Measurements from ENCODE around the gene PTX3. TPM values are rescaled to one million over a fixed set of nuclear protein-coding genes. Genes with fewer than 3 reads are reported as not detected.

PTX3 gene
- polyA plus RNA-seq (ENCODE audit: insufficient read length): 5.0 TPM

DNA sequence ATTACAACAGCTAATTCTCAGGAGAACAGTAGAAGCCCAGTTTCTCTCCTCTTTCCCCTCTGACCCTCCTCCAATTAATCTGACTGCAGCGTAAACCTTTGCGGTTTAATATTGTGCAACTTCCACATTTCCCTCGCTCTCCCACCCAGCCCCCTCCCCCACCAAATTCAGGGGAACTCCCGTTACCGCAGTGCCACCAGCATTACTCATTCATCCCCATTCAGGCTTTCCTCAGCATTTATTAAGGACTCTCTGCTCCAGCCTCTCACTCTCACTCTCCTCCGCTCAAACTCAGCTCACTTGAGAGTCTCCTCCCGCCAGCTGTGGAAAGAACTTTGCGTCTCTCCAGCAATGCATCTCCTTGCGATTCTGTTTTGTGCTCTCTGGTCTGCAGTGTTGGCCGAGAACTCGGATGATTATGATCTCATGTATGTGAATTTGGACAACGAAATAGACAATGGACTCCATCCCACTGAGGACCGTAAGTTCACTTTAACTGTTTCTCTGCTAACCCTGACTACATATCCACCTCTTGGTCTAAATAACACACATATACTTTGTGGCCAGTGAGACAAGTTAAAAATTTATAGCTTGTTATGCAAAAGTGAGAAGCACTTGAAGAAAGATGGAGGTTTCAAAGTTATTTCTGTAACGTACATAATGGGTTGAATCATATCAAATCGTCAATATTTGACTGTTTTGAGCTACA is at the start of gene PTX3:
Gene PTX3 (plus strand): TSS at position 268 of the 709 bp plus-strand sequence. CDS start 84 bp downstream, at position 352.
- DNase-seq (ENCODE audit: low read depth): peak; percentile 91

DNA sequence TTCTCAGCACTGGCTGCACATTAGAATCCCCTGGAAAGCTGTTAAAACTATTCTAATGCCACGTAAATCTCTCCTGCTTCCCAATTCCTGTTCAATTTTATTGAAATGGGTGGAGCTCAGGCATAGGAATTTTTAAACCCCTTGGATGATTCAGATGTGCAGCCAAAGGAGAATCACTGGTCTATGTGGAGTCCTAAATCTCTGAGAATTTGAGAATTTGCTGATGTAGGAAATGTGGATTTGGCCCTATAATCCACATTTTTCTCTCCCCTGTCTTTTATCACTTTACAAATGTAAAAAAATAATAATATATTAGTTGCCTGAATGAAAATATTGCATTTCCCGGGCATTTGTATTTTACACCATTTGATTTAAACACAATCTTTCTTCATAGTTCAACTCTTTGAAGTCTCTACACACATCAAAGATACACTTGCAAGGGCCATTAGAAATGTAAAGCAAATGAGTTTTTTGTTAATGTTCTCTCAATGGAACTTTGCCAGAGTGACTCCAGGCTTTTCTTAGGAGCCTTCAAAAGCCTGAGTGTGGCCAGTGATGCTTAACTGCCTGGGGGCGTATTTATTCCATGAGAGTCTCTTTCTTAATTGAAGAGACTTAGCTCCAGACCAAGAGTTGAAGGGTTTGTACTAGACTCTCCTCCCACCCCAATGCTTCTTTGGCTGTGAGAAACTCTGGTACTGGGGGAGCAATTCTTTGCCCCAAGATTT is 48.8 kb upstream of the PTX3 start:
- DNase-seq (ENCODE audit: low read depth): no peak

DNA sequence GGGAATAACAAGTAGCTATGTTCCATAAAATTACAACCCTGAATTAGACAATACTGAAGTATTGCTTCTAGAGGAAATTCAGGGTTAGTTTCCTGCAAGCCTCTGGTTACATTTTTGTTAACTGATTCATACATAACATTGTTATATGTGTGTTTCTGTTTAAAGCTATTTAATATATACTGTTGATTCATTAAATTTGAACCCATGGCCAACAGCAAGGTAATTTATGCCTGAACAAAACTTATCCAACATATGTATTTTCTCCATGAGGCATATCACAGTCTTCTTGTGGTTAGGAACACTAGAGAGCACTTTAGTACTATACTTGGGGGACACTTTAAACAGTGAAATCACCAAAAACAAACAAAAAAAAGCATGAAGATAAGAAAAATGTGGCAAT is 47.7 kb upstream of the PTX3 start:
- DNase-seq (ENCODE audit: low read depth): no peak

DNA sequence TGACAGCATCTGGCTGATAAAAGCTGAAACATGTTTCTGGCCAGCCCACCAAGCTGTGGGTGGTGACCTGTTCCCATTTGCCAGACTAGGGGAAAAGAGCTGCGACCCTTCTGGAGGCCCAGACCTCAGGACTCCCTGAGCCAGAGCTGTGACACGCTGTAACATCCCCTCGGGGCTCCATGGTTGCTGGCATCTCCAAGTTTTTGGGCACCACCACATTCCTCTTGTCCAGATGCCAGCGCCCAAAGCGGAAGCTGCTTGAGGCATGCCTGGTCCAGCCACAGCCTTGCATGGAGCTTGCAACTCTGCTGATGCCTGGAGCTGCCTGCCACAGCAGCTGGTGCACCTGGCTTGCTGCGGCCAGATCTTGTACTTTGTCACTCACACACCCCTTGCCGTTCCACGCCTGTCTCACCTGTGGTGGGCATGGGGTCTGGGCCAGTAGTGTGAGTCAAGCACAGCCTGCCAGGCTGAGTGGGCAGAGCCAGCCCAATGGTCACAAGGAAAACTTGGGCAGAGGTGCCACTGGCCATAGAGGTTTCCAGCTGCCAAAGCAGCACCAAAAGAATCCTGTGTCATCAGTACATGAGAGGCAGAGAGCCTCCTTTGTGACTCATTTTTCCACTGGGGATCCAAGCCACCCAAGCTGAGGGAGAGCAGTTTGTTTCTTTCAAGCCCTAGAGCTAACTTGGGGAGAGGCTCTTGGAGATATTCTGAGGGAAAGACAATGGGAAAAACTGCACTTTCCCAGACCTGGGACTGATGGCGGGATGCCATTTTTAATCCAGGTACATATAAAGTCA is 45.7 kb upstream of the PTX3 start:
- DNase-seq (ENCODE audit: low read depth): no peak

DNA sequence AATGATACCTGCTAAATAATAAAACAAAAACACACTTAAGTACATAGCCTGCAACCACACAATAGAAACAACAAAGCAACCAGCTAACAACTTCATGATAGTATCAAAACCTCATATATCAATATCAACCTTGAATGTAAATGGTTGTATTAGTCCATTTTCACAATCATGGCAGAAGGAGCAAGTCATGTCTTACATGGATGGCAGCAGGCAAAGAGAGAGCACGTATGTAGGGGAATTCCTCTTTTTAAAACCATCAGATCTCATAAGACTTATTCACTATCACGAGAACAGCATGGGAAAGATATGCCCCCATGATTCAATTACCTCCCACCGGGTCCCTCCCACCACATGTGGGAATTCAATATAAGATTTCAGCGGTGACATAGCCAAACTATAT is 44.5 kb upstream of the PTX3 start:
- DNase-seq (ENCODE audit: low read depth): no peak

DNA sequence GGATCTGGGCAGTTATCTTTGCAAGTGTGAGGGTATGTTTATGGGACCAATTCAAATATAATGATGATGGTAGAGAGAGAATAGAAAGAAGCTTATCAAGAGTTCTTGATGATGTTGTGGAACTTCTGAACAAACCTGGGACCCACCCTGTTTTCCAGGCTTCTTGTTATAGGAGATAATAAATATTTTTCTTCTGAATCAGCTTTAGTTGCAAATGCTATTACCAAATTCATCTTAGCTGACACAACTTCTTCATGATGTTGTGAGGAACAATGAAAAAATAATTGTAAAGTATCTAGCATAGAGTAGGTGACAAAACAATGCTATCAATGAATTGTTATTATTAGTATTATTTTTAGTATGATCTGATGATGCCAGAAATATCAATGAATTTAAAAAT is 43.5 kb upstream of the PTX3 start:
- DNase-seq (ENCODE audit: low read depth): no peak

DNA sequence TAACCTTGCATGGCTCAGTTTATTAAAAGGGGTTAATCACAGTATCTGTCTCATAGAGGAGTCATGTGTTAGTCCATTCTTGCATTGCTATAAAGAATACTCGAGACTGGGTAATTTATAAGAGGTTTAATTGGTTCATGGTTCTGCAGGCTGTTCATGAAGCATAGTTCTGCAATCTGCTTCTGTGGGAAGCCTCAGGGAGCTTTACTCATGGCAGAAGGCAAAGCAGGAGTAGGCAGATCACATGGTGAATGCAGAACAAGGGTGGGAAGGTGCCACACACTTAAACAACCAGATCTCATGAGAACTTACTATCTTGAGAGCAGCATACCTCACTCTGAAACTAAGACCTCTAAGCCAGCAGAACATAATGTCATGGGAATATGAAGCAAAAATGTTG is 42.2 kb upstream of the PTX3 start:
- DNase-seq (ENCODE audit: low read depth): no peak

DNA sequence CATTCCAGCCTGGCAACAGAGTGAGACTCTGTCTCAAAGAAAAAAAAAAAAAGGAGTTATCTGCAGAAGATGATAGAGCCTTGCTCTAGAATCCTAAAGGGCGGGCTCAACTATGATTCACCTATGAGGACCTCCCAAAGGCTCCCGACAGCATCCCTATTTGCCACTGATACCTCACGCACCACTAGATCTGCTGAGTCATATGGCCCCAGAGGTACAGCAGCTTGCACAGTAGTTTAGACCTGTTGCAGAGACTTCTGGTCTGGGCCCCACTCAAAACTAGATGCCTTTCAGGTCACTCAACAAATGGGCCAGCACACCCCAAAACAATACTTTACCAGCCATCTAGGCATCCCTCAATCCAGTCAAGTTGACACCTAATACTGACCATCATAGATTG is 38.1 kb upstream of the PTX3 start:
- DNase-seq (ENCODE audit: low read depth): no peak

DNA sequence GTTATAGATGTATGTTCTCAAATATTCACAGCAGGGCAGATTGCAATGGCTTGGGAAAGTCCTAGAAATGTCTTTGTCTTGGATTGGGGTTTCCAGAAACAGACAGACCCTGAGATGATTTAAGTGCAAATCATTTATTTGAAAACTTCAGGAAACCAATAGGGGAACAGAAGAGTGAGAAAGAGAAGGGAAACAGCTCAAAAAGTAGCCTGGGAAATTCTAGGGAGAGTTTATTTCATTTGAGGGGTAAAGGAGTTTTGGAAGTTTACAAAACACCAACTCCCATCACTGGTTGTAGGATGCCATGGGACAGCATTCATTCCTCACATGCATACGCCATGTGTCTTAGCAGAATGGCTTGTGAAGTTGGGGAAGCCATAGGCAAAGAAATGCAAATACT is 32.3 kb upstream of the PTX3 start:
- no peak for DNase-seq (ENCODE audit: low read depth)

DNA sequence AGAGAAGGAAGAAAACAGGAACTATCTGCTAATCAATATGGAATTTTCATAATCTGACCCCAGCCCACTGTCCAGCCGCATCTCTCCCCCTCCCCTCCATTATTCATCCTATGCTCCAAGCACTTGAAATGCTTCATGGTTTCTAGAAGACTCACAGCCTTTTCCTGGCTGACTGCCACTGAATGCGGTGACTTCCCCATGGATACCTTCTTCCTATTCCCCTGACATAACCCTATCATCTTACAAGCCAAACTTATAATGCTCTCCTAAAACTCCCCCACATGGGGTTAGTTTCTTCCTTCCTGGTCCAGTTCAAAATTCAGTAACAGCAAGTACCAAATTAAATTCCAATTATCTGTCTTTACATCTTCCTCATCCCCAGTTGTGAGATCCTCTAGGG is 31.2 kb upstream of the PTX3 start:
- no peak for DNase-seq (ENCODE audit: low read depth)

DNA sequence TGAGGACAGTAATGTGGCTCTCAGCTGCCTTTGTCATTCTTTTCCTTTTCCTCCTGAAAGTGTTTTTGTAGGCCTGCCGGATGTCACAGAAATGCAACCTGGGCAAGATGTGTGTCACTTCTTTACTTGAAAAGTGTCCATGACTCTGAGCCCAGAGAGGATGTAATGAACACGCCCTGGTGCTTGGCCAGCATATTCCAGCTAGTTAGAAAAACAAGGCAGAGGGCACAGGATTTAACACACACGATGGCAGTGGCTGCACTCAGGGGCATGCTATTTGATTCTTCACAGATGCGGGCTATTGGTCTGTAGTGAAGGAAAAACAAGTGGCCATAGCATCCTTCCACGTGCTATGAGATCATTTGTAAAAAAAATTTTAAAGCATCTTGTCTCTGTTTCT is 30.3 kb upstream of the PTX3 start:
- no peak for DNase-seq (ENCODE audit: low read depth)

DNA sequence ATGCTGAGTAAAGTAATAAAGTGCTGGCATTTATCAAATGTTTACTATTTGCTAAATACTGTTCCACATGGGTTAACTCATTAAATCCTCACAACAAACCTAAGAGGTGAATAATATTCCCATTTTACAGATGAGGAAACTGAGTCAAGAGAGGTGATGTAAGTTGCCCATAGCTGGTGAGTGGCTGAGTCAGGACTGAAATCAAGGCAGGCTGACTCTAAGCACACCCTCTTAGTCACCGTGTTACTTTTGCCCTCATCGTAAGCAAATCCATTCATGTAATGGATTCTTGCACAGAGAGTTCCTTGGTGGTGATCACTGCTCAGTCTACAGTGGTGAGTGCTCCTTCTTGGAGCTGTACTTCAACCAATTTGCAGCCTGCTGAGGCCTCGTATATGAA is 28.9 kb upstream of the PTX3 start:
- no peak for DNase-seq (ENCODE audit: low read depth)

DNA sequence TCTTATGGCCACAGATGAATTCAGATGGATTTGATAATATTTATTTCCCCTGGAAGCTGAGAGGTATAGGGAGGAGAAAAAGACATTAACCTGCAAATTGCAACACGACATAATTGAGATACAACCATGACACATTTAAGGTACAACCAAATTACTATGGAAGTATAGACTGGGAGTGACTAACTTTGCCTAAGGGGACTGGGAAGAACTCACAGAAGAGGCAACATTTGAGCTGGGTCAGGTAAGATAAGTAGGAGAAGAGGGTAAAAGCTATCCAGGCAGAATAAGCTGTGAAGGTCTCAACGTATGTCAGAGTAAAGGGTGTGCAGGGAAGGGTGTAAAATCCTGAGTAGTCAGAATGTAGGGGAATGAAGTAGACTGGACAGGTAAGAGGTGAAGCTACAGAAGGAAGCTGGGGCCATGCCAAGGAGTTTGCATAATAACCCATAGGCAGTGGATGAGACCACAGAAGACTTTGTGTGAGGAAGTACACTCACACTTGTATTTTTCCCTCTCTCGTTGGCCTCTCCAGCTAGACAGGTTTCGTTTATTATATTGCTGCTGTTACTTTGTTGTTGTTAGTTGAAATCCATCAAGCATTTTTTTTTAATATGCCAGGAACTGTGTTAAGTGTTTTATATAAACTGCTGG is 28.0 kb upstream of the PTX3 start:
- no peak for DNase-seq (ENCODE audit: low read depth)

DNA sequence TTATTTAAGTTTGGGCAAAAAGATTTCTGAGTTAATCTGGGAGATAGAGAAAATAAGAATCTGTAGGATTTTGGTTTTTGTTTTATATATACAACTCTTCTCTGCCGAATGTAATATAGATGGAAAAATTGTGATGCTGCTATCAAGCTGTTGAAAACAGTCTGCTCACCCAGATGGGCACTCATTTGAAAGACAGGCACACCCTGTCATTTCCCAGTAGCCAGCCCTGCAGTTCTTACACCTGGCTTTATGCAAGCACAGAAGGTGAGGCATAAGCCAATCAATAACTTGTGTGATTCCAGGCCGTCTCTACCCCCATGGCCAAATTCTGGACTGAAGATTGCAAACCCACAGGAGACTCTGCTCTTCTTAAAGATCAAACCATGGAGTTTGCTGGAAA is 27.1 kb upstream of the PTX3 start:
- no peak for DNase-seq (ENCODE audit: low read depth)

DNA sequence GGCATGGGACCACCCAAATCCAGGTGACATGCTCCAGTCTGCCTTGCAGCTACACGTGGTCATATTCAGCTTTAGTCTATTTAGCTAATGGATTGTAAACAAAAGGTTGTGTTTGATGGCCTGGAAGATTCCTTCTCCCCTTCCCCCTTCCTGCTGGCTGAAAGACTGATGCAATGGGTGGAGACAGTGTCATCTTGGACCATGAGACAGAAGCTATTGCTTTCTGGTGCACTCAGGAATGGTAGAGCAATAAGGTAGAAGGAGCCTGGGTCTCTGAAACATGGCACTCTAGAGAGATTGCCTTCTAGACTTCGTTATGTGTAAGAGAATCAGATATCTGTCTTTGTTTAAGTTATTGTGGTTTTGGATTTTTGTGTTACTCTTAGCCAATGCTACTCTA is 25.7 kb upstream of the PTX3 start:
- DNase-seq (ENCODE audit: low read depth): no peak

DNA sequence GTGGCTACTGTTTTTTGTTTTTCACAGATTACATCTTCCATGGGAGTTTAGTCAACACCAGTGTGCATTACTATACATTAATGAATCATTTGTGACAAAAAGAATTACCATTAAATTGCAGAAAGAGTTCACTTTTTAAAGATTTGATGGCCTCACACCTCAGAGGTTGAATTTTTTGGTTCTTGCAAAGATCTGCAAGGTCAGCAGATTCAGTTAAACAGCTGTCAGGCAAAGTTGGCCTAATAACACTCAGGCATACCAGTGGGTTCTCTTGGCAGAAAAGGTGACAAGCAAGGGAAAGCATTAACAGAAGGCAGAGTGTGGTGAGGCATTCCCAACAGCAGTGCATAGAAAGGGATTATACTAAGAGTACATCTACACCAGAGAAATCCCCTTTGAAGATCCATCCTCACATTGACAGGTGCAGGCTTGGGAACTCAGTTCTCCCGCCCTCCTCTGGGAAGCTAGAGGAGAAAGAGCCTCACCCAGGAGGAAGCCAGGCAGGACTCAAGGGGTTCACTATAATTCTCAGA is 24.3 kb upstream of the PTX3 start:
- DNase-seq (ENCODE audit: low read depth): no peak

DNA sequence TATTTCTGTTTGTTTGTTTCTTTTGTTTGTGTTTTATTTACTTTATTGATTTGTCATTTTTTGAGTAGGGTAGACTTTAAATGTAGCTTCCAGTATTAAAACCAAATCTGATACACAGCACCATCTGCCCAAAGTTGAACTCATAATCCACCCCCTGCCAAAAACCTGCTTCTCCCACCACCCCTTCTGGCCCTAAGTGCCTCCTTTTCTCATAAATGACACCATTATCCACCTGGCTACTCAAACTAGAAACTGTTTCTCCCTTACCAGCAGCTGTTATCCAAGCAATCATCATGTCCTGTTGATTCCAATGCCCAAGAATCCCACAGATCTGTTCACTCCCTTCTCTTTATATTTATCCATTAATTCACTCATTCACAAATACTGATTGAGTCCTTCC is 21.8 kb upstream of the PTX3 start:
- DNase-seq (ENCODE audit: low read depth): no peak

DNA sequence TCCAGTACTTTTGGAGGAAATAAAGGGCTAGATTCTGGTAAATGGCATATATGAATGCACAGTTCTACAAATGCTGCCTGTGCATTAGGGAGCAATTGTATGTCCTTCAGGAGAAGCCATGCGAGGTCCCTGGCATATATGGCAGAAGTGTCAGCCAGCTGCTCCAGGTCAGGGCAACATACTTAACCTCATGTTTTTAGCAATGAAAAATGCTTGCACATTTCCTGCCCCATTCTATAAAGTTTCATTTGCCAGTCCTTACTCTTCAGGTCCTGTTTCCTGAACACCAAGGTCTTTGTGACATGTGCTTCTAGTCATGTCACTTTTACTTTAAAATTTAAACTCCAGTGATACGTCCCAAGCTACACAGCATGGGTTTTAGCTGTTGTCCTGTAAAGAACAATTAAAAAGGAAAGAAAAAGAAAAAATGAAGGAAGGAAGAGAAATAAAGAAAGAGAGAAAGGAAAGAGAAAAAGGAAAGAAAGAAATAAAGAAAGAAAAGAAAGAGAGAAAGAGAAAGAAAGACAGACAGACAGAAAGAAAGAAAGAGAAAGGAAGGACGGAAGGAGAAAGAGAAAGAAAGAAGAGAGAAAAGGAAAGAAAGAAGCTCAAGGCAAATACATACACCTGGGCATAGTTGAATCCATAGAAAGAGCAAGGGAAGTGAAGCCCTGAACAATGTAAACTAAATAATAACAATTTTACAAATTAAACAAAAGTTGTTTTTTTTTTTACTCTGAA is 20.1 kb upstream of the PTX3 start:
- DNase-seq (ENCODE audit: low read depth): no peak

DNA sequence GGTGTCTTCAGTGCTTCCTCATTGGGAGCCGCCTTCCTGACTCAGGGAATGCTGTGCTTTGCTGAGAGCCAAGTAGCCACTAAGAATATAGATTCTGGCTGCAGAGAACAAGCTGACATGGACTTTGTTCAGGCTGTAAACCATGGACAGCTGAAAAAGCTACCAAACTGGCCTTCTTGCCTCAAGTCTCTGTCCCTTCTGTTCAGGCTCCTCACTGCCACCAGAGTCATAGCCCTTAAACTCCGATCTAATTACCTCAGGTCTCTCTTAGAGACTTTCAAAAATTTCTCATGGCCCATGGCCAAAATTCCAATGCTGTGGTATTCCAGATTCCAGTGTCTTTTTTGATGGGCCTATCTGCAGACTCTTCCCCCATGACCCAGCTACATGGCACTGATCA is 19.4 kb upstream of the PTX3 start:
- DNase-seq (ENCODE audit: low read depth): no peak

DNA sequence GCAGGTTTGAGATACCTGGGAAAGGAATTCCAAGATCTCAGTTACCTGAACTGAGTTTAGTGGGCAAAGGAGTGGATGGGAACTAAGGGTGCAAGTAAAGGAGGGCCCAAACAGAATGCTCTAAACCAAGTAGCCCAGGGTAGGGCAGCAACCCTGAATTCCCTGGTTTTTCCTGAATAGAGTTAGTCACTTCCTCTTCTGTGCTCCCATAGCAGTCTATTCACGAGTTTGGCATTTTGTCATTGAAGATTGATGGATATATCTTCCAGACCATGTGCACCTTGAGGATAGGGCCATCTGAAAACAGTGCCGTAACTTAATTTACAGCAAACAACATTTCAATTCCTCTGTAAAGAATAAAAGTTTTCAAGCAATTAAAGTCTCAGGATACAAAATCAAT is 18.5 kb upstream of the PTX3 start:
- DNase-seq (ENCODE audit: low read depth): no peak

DNA sequence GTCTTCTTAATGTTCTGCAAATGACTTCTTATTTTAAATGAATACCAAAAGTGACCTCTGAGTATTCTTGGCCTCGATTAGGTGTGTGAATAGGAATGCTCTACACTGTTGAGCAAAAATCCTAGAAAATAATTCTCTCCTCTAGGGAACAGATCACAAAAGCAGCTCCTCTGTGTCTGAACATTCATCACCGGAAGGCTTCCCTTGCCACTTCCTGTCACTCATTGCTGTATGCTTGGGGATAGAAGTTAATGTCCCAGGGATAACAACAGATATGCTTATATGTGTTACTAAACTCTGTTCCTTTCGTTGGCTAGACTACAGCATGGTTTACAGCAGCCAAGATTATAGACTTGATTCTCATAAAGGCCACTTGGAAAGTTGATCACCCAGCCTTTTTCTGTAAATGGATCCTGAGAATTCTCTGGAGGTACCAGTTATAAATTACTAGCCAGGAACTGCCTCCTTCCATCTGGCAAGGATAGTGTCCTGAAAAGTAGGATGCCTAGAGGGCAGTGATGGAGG is 16.0 kb upstream of the PTX3 start:
- no peak for DNase-seq (ENCODE audit: low read depth)

All from forelimb muscle (tissue), 1 donor.